GM12864 (cell line): ENCODE measurements around the gene MAP3K5.

Source experiments
- DNase-seq: peaks from one replicate; pipeline ENCODE4 v3.0.0-alpha.2; 2011; ENCODE audit warnings: low read depth
- H3K4me3 ChIP-seq: 2 replicates; pipeline ENCODE4 v1.5.1; 2011; ENCODE audit warnings: mild to moderate bottlenecking, low read depth, low read length, control low read depth
- TF ChIP-seq, protein P1 (sequence below): IDR thresholded peaks from 2 replicates; pipeline ENCODE4 v1.5.1; 2011; ENCODE audit warnings: low read depth, mild to moderate bottlenecking, moderate library complexity, low read length, control low read depth, inconsistent platforms; ENCODE audit errors: missing control alignments

MAP3K5 gene

DNA sequence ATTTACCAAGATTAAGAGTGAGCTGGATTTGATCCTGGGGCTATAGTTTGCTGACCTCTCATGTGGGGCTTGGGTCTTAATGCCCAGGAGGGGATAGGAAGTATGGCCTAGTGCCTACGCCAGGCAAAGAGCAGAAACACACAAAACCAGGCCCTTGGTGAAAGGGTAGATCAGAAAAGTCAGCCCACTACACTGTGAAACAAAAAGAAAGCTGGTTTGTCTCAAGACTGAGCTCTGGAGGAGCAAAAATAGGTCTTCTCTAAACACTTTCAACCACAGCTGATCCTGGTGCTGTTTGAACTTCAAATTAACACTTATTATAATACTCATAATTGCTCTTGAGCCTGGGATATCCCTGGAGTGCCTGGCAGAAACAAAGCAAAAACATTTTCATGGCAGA is 167.0 kb downstream of the MAP3K5 start:
- no peak for DNase-seq
- no peak overlapping the region for H3K4me3 ChIP-seq
- TF ChIP-seq, protein P1, sequence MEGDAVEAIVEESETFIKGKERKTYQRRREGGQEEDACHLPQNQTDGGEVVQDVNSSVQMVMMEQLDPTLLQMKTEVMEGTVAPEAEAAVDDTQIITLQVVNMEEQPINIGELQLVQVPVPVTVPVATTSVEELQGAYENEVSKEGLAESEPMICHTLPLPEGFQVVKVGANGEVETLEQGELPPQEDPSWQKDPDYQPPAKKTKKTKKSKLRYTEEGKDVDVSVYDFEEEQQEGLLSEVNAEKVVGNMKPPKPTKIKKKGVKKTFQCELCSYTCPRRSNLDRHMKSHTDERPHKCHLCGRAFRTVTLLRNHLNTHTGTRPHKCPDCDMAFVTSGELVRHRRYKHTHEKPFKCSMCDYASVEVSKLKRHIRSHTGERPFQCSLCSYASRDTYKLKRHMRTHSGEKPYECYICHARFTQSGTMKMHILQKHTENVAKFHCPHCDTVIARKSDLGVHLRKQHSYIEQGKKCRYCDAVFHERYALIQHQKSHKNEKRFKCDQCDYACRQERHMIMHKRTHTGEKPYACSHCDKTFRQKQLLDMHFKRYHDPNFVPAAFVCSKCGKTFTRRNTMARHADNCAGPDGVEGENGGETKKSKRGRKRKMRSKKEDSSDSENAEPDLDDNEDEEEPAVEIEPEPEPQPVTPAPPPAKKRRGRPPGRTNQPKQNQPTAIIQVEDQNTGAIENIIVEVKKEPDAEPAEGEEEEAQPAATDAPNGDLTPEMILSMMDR, result no peak

DNA sequence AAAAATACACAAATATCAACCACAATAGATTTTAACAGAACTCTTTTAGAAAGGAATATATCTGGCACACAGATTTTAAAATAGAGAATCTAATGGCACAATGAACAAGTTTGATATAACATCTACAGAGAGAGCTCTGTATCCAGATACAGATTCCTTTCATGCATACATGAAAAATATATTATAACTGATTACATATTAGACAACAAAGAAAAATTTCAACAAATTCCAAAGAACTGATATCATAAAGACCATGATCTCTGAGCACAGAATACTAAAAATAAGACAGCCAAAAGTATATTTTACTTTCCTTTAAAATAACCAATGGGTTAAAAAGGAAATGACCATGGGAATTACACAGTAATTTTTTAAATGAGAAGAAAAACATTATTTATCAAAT is 167.9 kb downstream of the MAP3K5 start:
- H3K4me3 ChIP-seq, result no peak overlapping the region
- TF ChIP-seq, protein P1, result no peak
- no peak for DNase-seq

DNA sequence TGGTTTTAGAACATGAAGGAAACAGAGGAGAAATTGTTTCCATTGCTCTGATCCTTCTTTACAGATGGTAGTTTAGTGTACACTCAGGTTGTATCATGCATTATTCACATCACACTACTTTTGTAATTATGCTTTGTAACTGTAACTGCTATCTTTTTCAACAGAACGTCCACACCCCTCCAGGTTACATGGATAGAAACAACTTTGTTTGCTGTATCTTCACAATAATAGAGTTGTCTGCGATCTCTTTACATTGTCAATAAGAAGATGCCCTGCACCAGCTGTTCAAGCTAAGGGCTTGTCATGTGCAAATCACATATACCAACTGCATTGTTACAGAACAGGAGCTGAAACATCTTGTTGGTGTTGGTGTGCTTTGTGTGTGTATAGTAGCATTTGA is 174.2 kb downstream of the MAP3K5 start:
- TF ChIP-seq, protein P1, result no peak
- DNase-seq, result no peak
- no peak overlapping the region for H3K4me3 ChIP-seq

DNA sequence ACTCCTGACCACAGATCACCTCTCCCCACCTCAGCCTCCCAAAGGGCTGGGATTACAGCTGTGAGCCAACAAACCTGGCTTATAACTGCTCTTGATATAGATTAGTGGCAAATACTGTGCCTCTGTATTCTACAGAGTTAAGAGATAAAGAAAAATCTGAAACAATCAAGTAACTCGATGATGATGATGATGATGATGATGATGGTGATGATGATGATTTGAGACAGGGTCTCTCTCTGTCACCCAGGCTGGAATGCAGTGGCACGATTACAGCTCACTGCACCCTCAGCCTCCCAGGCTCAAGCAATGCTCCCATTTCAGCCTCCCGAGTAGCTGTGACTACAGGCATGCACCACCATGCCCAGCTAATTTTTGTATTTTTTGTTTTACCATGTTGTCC is 175.8 kb downstream of the MAP3K5 start:
- no peak for DNase-seq
- no peak overlapping the region for H3K4me3 ChIP-seq

DNA sequence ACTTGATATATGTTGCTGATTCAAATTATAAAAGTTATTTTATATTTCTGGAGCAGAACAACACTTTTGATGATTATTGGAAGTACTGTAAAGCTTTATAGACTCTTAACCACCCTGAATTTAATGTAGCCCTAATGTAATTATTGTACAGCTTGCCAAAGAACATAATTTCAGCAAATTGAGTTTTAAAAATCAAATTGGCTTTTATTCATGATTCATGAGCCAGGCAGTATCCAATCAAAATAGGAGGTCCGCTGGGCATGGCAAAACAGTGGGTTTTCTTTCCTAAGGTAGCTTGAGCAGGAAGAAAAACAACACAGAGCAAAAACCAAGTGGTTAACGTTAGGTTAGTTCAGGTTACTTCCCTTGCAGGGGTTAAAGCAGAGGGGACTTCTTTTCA is 177.3 kb downstream of the MAP3K5 start:
- H3K4me3 ChIP-seq, result no peak overlapping the region
- DNase-seq, result no peak
- TF ChIP-seq, protein P1, result no peak

More for the DNA sequence above, 175.8 kb downstream of the MAP3K5 start:
- TF ChIP-seq, protein P1, result no peak

DNA sequence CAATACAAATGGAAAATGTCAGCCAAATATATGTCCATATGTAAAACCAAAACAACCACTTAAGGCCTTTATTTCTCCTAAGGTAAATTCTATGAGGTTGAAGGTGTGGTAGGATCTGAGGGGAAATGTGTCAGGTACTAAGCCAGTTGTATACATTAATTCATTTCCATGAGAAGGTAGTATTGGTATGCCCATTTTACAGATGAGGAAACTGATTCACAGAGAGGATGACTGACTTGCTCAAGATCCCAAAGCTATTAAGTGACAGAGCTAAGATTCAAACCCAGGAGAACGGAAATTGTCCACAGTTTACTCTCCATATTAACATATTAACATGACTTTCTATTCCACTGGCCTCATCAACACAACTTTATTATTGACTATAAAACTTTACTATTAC is 177.9 kb downstream of the MAP3K5 start:
- no peak overlapping the region for H3K4me3 ChIP-seq
- DNase-seq, result no peak
- TF ChIP-seq, protein P1, result no peak

DNA sequence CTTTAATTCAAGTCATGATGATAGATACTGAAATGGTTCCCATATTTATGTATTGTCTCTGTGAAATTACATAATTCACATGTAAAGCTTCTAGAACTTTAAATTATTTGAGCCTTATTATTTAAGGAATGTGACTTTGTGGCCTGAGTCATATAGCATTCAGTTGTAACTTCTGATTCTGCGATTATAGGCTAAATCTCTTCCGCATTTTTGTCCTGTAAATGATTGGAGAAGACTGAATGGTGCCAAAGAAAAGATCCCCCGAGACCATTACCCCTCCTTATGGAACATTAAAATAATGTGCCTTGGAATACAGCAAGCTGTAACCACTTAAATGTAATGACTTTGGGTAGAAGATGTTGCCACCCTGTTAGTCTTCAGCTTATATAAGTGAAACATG is 178.8 kb downstream of the MAP3K5 start:
- no peak for DNase-seq
- no peak overlapping the region for H3K4me3 ChIP-seq
- TF ChIP-seq, protein P1, result no peak
